GM23338 (cell line): ENCODE results near the gene TINCR. TPM values are rescaled to one million over a fixed set of nuclear protein-coding genes. Genes with fewer than 3 reads are reported as not detected.

Source experiments
- ATAC-seq: fragments of 200-7000 bp; cut with Tn5 transposase; 3 replicates; pipeline ENCODE4 v1.9.1; 2020
- DNase-seq: peaks from one replicate; pipeline ENCODE4 v3.0.0-alpha.2; 2015; ENCODE audit warnings: low spot score
- H2AFZ ChIP-seq: fragments of 200-600 bp; sonication (generic); 2 replicates; pipeline ENCODE4 v1.8.0; 2016; ENCODE audit warnings: antibody characterized with exemption, mild to moderate bottlenecking, moderate library complexity
- H3F3A ChIP-seq: fragments of 200-600 bp; sonication (generic); replicated peaks from 2 replicates; pipeline ENCODE4 v1.8.0; 2017; ENCODE audit warnings: antibody characterized with exemption, mixed run types, low read depth
- H3K27ac ChIP-seq: fragments of 200-600 bp; sonication (generic); 2 replicates; pipeline ENCODE4 v1.6.1; 2016; ENCODE audit warnings: low read depth
- H3K27me3 ChIP-seq: fragments of 200-600 bp; sonication (generic); 2 replicates; pipeline ENCODE4 v1.8.0; 2016; ENCODE audit warnings: mild to moderate bottlenecking, mixed run types, moderate library complexity; ENCODE audit not compliant: insufficient read depth
- H3K36me3 ChIP-seq: fragments of 200-600 bp; sonication (generic); 2 replicates; pipeline ENCODE4 v1.8.0; 2016; ENCODE audit warnings: mild to moderate bottlenecking; ENCODE audit not compliant: insufficient read depth
- H3K4me1 ChIP-seq: fragments of 200-600 bp; sonication (generic); 2 replicates; pipeline ENCODE4 v1.8.0; 2016; ENCODE audit warnings: mild to moderate bottlenecking, moderate library complexity; ENCODE audit not compliant: insufficient read depth
- H3K4me2 ChIP-seq: fragments of 200-600 bp; sonication (generic); 2 replicates; pipeline ENCODE4 v1.7.1; 2017; ENCODE audit warnings: mixed run types
- H3K4me3 ChIP-seq: fragments of 200-600 bp; sonication (generic); 2 replicates; pipeline ENCODE4 v1.6.1; 2016; ENCODE audit warnings: mixed run types
- H3K79me2 ChIP-seq: fragments of 200-600 bp; sonication (generic); replicated peaks from 2 replicates; pipeline ENCODE4 v1.8.0; 2017; ENCODE audit warnings: mild to moderate bottlenecking; ENCODE audit not compliant: insufficient read depth
- H3K9me2 ChIP-seq: fragments of 200-600 bp; sonication (generic); 2 replicates; pipeline ENCODE4 v1.8.0; 2017; ENCODE audit not compliant: insufficient read depth
- H4K20me1 ChIP-seq: fragments of 200-600 bp; sonication (generic); replicated peaks from 2 replicates; pipeline ENCODE4 v1.8.0; 2017; ENCODE audit warnings: mild to moderate bottlenecking; ENCODE audit not compliant: insufficient read depth
- H3K27ac Mint-ChIP-seq: 2 replicates; pipeline ENCODE4 v1.8.0; 2020; ENCODE audit warnings: inconsistent platforms, mild to moderate bottlenecking, moderate library complexity, mixed read lengths
- H3K27me3 Mint-ChIP-seq: 3 replicates; pipeline ENCODE4 v1.8.0; 2022; ENCODE audit warnings: low read depth, mild to moderate bottlenecking, moderate library complexity, mixed read lengths, inconsistent platforms; ENCODE audit not compliant: insufficient read depth, poor library complexity
- H3K36me3 Mint-ChIP-seq: 3 replicates; pipeline ENCODE4 v1.8.0; 2021; ENCODE audit warnings: low read depth, mild to moderate bottlenecking, inconsistent platforms, moderate library complexity, mixed read lengths
- H3K4me1 Mint-ChIP-seq: 3 replicates; pipeline ENCODE4 v1.8.0; 2020; ENCODE audit warnings: mild to moderate bottlenecking, inconsistent platforms, mixed read lengths
- H3K4me3 Mint-ChIP-seq: 3 replicates; pipeline ENCODE4 v1.8.0; 2021; ENCODE audit warnings: moderate library complexity, mild to moderate bottlenecking, inconsistent platforms, mixed read lengths
- H3K9me3 Mint-ChIP-seq: 3 replicates; pipeline ENCODE4 v1.8.0; 2020; ENCODE audit warnings: moderate library complexity, mild to moderate bottlenecking, inconsistent platforms, mixed read lengths
- EZH2 ChIP-seq: fragments of 200-600 bp; sonication (generic); IDR thresholded peaks from one replicate; pipeline ENCODE4 v1.8.0; 2017; ENCODE audit warnings: antibody characterized with exemption, mild to moderate bottlenecking, low read depth; ENCODE audit not compliant: unreplicated experiment
- EZH2phosphoT487 ChIP-seq: fragments of 200-600 bp; sonication (generic); IDR thresholded peaks from one replicate; pipeline ENCODE4 v1.8.1; 2018; ENCODE audit warnings: antibody characterized with exemption; ENCODE audit not compliant: unreplicated experiment
- NANOG ChIP-seq: IDR thresholded peaks from 2 replicates; pipeline ENCODE4 v1.6.1; 2016; ENCODE audit warnings: antibody characterized with exemption, borderline replicate concordance
- ZNF331 ChIP-seq: fragments of 250-450 bp; sonication (Bioruptor Pico); IDR thresholded peaks from 2 replicates; pipeline ENCODE4 v1.5.0; 2020; ENCODE audit warnings: low read depth, mild to moderate bottlenecking, moderate library complexity
- polyA plus RNA-seq: library from polyadenylated mRNA; unstranded; fragments of >200 nt; fragmentation: Nextera tagmentation; extraction: Ambion mirVana; gene quantifications from 2 replicates; pipeline ENCODE4 v1.2.1, GENCODE V29; 2016
- total RNA-seq: library from RNA; depleted of rRNA; stranded (reverse); fragments of >200 nt; shearing (Covaris generic); gene quantifications from 2 replicates; pipeline ENCODE4 v1.2.3, GENCODE V29; 2014
- TF ChIP-seq, protein P1 (sequence below): fragments of 250-450 bp; sonication (Bioruptor Pico); IDR thresholded peaks from 2 replicates; pipeline ENCODE4 v1.5.0; 2020; ENCODE audit warnings: mild to moderate bottlenecking, moderate library complexity
- TF ChIP-seq, protein P2 (sequence below): IDR thresholded peaks from one replicate; pipeline ENCODE4 v1.6.1; 2018; ENCODE audit warnings: antibody characterized with exemption; ENCODE audit not compliant: unreplicated experiment
- TF ChIP-seq, protein P3 (sequence below): IDR thresholded peaks from 2 replicates; pipeline ENCODE4 v1.6.1; 2016; ENCODE audit warnings: antibody characterized with exemption
- TF ChIP-seq, protein P4 (sequence below), 2 experiments: fragments of 200-600 bp in 1 of 2; sonication (generic) in 1 of 2; conservative IDR thresholded peaks; 2 replicates each; pipeline versions ENCODE4 v1.5.1 to v1.6.1; 2016 to 2017; ENCODE audit warnings: antibody characterized with exemption in 2 of 2, low read depth in 2 of 2, mild to moderate bottlenecking in 2 of 2, moderate library complexity in 1 of 2

TINCR gene
- total and polyA plus RNA-seq, 2 experiments from 2014 or later, result 0.42 to 0.97 TPM

DNA sequence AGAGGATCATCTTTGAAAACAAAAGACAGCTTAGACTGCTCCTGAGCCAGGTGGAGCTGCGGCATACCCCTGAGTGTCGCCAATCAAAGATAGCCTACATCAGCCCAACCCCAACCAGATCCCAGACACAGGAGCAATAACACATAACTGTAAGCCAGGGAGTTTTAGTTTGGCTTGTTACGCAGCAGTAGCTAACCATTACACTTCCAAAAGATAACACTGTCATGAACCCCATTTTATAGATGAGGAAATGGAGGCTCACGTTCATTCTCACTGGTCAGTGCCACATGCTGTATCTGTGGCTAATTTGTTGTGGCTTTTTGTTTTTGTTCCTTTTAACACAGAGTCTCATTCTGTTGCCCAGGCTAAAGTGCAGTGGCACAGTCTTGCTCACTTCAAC lies 47.3 kb downstream of the TINCR start (continued):
- TF ChIP-seq, protein P1, sequence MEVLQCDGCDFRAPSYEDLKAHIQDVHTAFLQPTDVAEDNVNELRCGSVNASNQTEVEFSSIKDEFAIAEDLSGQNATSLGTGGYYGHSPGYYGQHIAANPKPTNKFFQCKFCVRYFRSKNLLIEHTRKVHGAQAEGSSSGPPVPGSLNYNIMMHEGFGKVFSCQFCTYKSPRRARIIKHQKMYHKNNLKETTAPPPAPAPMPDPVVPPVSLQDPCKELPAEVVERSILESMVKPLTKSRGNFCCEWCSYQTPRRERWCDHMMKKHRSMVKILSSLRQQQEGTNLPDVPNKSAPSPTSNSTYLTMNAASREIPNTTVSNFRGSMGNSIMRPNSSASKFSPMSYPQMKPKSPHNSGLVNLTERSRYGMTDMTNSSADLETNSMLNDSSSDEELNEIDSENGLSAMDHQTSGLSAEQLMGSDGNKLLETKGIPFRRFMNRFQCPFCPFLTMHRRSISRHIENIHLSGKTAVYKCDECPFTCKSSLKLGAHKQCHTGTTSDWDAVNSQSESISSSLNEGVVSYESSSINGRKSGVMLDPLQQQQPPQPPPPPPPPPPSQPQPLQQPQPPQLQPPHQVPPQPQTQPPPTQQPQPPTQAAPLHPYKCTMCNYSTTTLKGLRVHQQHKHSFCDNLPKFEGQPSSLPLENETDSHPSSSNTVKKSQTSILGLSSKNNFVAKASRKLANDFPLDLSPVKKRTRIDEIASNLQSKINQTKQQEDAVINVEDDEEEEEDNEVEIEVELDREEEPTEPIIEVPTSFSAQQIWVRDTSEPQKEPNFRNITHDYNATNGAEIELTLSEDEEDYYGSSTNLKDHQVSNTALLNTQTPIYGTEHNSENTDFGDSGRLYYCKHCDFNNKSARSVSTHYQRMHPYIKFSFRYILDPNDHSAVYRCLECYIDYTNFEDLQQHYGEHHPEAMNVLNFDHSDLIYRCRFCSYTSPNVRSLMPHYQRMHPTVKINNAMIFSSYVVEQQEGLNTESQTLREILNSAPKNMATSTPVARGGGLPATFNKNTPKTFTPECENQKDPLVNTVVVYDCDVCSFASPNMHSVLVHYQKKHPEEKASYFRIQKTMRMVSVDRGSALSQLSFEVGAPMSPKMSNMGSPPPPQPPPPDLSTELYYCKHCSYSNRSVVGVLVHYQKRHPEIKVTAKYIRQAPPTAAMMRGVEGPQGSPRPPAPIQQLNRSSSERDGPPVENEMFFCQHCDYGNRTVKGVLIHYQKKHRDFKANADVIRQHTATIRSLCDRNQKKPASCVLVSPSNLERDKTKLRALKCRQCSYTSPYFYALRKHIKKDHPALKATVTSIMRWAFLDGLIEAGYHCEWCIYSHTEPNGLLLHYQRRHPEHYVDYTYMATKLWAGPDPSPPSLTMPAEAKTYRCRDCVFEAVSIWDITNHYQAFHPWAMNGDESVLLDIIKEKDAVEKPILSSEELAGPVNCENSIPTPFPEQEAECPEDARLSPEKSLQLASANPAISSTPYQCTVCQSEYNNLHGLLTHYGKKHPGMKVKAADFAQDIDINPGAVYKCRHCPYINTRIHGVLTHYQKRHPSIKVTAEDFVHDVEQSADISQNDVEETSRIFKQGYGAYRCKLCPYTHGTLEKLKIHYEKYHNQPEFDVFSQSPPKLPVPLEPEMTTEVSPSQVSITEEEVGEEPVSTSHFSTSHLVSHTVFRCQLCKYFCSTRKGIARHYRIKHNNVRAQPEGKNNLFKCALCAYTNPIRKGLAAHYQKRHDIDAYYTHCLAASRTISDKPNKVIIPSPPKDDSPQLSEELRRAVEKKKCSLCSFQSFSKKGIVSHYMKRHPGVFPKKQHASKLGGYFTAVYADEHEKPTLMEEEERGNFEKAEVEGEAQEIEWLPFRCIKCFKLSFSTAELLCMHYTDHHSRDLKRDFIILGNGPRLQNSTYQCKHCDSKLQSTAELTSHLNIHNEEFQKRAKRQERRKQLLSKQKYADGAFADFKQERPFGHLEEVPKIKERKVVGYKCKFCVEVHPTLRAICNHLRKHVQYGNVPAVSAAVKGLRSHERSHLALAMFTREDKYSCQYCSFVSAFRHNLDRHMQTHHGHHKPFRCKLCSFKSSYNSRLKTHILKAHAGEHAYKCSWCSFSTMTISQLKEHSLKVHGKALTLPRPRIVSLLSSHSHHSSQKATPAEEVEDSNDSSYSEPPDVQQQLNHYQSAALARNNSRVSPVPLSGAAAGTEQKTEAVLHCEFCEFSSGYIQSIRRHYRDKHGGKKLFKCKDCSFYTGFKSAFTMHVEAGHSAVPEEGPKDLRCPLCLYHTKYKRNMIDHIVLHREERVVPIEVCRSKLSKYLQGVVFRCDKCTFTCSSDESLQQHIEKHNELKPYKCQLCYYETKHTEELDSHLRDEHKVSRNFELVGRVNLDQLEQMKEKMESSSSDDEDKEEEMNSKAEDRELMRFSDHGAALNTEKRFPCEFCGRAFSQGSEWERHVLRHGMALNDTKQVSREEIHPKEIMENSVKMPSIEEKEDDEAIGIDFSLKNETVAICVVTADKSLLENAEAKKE (CRISPR knock-in tag), result no peak
- TF ChIP-seq NANOG (no peak), ZNF331 (CRISPR knock-in tag) (no peak)

DNA sequence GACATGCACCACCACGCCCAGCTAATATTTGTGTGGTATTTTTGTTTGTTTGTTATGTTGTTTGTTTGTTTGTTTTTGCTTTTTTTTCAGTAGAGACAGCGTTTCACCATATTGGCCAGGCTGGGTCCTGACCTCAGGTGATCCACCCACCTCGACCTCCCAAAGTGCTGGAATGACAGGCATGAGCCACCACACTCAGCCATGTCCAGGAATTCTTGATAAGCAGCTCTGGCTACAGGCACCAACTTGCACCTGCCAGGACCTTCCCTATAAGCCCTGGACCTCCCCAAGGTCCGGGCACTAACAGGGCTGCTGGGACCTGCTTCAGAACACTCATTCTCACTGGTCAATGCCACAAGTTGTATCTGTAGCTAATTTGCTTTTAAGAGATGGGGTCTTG lies 48.7 kb downstream of the TINCR start:
- TF ChIP-seq NANOG, result no peak
- TF ChIP-seq, protein P2, sequence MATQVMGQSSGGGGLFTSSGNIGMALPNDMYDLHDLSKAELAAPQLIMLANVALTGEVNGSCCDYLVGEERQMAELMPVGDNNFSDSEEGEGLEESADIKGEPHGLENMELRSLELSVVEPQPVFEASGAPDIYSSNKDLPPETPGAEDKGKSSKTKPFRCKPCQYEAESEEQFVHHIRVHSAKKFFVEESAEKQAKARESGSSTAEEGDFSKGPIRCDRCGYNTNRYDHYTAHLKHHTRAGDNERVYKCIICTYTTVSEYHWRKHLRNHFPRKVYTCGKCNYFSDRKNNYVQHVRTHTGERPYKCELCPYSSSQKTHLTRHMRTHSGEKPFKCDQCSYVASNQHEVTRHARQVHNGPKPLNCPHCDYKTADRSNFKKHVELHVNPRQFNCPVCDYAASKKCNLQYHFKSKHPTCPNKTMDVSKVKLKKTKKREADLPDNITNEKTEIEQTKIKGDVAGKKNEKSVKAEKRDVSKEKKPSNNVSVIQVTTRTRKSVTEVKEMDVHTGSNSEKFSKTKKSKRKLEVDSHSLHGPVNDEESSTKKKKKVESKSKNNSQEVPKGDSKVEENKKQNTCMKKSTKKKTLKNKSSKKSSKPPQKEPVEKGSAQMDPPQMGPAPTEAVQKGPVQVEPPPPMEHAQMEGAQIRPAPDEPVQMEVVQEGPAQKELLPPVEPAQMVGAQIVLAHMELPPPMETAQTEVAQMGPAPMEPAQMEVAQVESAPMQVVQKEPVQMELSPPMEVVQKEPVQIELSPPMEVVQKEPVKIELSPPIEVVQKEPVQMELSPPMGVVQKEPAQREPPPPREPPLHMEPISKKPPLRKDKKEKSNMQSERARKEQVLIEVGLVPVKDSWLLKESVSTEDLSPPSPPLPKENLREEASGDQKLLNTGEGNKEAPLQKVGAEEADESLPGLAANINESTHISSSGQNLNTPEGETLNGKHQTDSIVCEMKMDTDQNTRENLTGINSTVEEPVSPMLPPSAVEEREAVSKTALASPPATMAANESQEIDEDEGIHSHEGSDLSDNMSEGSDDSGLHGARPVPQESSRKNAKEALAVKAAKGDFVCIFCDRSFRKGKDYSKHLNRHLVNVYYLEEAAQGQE, result no peak
- TF ChIP-seq, protein P3, sequence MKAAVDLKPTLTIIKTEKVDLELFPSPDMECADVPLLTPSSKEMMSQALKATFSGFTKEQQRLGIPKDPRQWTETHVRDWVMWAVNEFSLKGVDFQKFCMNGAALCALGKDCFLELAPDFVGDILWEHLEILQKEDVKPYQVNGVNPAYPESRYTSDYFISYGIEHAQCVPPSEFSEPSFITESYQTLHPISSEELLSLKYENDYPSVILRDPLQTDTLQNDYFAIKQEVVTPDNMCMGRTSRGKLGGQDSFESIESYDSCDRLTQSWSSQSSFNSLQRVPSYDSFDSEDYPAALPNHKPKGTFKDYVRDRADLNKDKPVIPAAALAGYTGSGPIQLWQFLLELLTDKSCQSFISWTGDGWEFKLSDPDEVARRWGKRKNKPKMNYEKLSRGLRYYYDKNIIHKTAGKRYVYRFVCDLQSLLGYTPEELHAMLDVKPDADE, result no peak
- TF ChIP-seq EZH2phosphoT487, result no peak
- no peak for TF ChIP-seq EZH2
- TF ChIP-seq, protein P4, sequence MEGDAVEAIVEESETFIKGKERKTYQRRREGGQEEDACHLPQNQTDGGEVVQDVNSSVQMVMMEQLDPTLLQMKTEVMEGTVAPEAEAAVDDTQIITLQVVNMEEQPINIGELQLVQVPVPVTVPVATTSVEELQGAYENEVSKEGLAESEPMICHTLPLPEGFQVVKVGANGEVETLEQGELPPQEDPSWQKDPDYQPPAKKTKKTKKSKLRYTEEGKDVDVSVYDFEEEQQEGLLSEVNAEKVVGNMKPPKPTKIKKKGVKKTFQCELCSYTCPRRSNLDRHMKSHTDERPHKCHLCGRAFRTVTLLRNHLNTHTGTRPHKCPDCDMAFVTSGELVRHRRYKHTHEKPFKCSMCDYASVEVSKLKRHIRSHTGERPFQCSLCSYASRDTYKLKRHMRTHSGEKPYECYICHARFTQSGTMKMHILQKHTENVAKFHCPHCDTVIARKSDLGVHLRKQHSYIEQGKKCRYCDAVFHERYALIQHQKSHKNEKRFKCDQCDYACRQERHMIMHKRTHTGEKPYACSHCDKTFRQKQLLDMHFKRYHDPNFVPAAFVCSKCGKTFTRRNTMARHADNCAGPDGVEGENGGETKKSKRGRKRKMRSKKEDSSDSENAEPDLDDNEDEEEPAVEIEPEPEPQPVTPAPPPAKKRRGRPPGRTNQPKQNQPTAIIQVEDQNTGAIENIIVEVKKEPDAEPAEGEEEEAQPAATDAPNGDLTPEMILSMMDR (conservative IDR thresholded peaks at IDR 0.05; ENCODE audit: low read depth in 2 of 2), result no peak
- DNase-seq (no peak), ATAC-seq (no peak)
- H3K9me2 ChIP-seq, result no peaks in the 10 kb centered on the region
- no peak overlapping the region for H3K27ac ChIP-seq
- no peaks in the 10 kb centered on the region for H3F3A ChIP-seq
- H3K27me3 ChIP-seq, result no peaks in the 10 kb centered on the region
- Mint-ChIP-seq H3K4me1 (peaks cover 2% of the 10 kb centered on the region; the same call in 2 of the 3 replicates), H3K4me3 (no peak overlapping the region), H3K9me3 (peaks cover 36% of the 10 kb centered on the region), H3K36me3 (peaks cover 13% of the 10 kb centered on the region), H3K27me3 (peaks cover 13% of the 10 kb centered on the region), H3K27ac (no peak overlapping the region)
- no peaks in the 10 kb centered on the region for H4K20me1 ChIP-seq
- H3K36me3 ChIP-seq, result no peaks in the 10 kb centered on the region
- no peaks in the 10 kb centered on the region for H3K79me2 ChIP-seq
- no peak overlapping the region for H2AFZ ChIP-seq
- H3K4me3 ChIP-seq, result no peak overlapping the region
- H3K4me2 ChIP-seq, result no peak overlapping the region
- H3K4me1 ChIP-seq, result no peaks in the 10 kb centered on the region
